Ovary (tissue), 9 donors: Measurements from ENCODE around the gene ADNP. TPM values are rescaled to one million over a fixed set of nuclear protein-coding genes. Genes with fewer than 3 reads are reported as not detected.

Experiments used
- DNase-seq, 5 donors: peaks; one replicate each; pipeline ENCODE4 v3.0.0-alpha.2; 2019 to 2020
- H3K27ac ChIP-seq, 2 donors: fragments of 200-600 bp; one replicate each; pipeline versions ENCODE4 v1.5.1 to v1.8.0; 2019 to 2022
- H3K27me3 ChIP-seq: fragments of 200-600 bp; one replicate; pipeline ENCODE4 v1.8.0; 2022
- H3K36me3 ChIP-seq: fragments of 200-600 bp; sonication (generic); one replicate; pipeline ENCODE4 v1.5.1; 2019
- H3K4me1 ChIP-seq: one replicate; pipeline ENCODE4 v1.8.1; 2013; ENCODE audit warnings: mild to moderate bottlenecking, moderate library complexity; ENCODE audit not compliant: insufficient read depth
- H3K4me3 ChIP-seq: fragments of 200-600 bp; sonication (generic); one replicate; pipeline ENCODE4 v1.5.1; 2017
- H3K9me3 ChIP-seq, 2 donors: fragments of 200-600 bp in 1 of 2; sonication (generic) in 1 of 2; one replicate each; pipeline versions ENCODE4 v1.5.1 to v1.8.1; 2013 to 2019; ENCODE audit warnings: mild to moderate bottlenecking in 1 of 2, moderate library complexity in 1 of 2
- EP300 ChIP-seq: sonication (generic); formaldehyde crosslinking; IDR thresholded peaks from one replicate; pipeline ENCODE4 v1.6.1; 2017; ENCODE audit warnings: antibody characterized with exemption
- POLR2A ChIP-seq: fragments of 450-650 bp; IDR thresholded peaks from one replicate; pipeline ENCODE4 v1.6.1; 2017; ENCODE audit warnings: antibody characterized with exemption, mild to moderate bottlenecking, moderate library complexity
- WGBS, 3 donors: extraction: QIAGEN DNeasy Blood & Tissue Kit in 1 of 3; methylation state at CpG; one replicate each; pipeline versions ENCODE4 v1.1.5 to v1.1.7; 2013 to 2017; 5-methylcytosine and 5-hydroxymethylcytosine counted together
- intact Hi-C, 4 donors: fragments of 100-400 bp; cut with DNase I; formaldehyde crosslinking; loops; one replicate each; pipeline versions ENCODE4 v1.11.0 to v1.15.1; 2022 to 2023
- polyA plus RNA-seq, 2 donors: library from polyadenylated mRNA; stranded (reverse); fragments of 200-250 nt in 1 of 2; fragments of 350-450 nt in 1 of 2; fragmentation: Illumina TruSeq in 1 of 2; extraction: RNeasy Lipid Tissue Mini Kit (QIAGEN cat#74804) in 1 of 2; gene quantifications; one replicate each; pipeline ENCODE4 v1.2.3, GENCODE V29; 2013 to 2014
- total RNA-seq, 7 donors: library from RNA; depleted of rRNA in 2 of 7; stranded (reverse); fragments of >200 nt in 2 of 7; fragmentation: NEBNext Ultra II Directional in 3 of 7; extraction: Animal tissue kit (Norgen Biotek cat#: 25700) in 3 of 7; gene quantifications; one replicate each; pipeline versions ENCODE4 v1.1.0 to v1.2.4, GENCODE V29; 2016 to 2023
- TF ChIP-seq, protein P1 (sequence below), 3 donors: fragments of 450-650 bp in 2 of 3; fragments of 200-600 bp in 1 of 3; IDR thresholded peaks; one replicate each; pipeline versions ENCODE4 v1.5.1 to v1.8.0; 2016 to 2022; ENCODE audit warnings: antibody characterized with exemption in 3 of 3, mild to moderate bottlenecking in 1 of 3
- donor health status: DM: no; HTN: no; CAD: no; lungs with moderate emphysema.
- donor health status: DM: no; HTN: no; CAD: no.
- donor health status: Bipolar disorder and iron deficiency.
- donor health status: DM: yes; HTN: yes; CAD: no.
- donor health status: DM: no; HTN: no; CAD: no.
- donor health status: DM: yes; HTN: yes; CAD: no.

Gene ADNP
- total and polyA plus RNA-seq, 9 donors = 30.8 to 94.7 (median 75.5) TPM

DNA sequence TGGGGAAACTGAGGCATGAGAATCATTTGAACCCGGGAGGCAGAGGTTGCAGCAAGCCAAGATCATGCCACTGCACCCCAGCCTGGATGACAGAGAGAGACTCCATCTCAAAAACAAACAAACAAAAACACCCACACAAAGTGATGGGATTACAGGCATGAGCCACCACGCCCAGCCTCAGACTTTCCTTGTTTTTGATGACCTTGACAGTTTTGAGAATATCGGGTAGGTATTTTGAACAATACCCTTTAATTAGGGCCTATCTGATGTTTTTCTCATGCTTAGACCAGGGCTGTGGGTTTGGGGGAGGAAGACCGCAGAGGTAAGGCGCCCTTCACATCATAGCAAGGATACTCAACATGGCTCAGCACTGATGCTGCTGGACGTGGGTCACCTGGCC, 63.4 kb downstream of the ADNP start:
- intact Hi-C loops = no loop called here
- DNase-seq = no peak
- Histone ChIP-seq H3K9me3 (no peaks in the 10 kb centered on the region), H3K36me3 (no peaks in the 10 kb centered on the region), H3K27me3 (no peaks in the 10 kb centered on the region), H3K4me3 (no peak overlapping the region), H3K27ac (no peak overlapping the region), H3K4me1 (peaks cover 6% of the 10 kb centered on the region)
- WGBS, 3 donors = 84 to 89% (median 85%) methylated on average over 6 of the region's 6 CpGs
- TF ChIP-seq, protein P1, sequence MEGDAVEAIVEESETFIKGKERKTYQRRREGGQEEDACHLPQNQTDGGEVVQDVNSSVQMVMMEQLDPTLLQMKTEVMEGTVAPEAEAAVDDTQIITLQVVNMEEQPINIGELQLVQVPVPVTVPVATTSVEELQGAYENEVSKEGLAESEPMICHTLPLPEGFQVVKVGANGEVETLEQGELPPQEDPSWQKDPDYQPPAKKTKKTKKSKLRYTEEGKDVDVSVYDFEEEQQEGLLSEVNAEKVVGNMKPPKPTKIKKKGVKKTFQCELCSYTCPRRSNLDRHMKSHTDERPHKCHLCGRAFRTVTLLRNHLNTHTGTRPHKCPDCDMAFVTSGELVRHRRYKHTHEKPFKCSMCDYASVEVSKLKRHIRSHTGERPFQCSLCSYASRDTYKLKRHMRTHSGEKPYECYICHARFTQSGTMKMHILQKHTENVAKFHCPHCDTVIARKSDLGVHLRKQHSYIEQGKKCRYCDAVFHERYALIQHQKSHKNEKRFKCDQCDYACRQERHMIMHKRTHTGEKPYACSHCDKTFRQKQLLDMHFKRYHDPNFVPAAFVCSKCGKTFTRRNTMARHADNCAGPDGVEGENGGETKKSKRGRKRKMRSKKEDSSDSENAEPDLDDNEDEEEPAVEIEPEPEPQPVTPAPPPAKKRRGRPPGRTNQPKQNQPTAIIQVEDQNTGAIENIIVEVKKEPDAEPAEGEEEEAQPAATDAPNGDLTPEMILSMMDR (IDR thresholded peaks at IDR 0.05) = no peak
- TF ChIP-seq EP300 (no peak), POLR2A (no peak)

DNA sequence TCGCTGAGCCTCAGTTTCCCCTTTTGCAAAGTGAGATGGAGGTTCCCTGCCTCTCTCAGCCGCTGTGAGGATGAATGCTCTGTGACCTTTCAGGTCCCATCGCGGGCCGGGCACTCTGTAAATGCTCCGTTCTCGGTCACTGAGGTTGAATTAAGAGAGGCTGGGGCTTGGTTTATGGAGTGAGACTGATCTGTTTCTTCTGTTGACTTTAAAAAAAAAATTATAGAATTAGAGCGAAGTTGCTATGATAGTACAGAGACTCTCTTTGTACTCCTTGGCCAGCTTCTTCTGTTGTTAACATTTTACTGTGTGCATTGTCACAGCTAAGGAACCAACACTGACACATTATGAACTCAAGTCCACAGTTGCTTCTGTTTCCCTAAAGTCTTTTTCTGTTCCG, 64.4 kb downstream of the ADNP start:
- no peaks in the 10 kb centered on the region for H3K9me3 ChIP-seq
- no peaks in the 10 kb centered on the region for H3K27me3 ChIP-seq
- intact Hi-C loops = no loop called here
- no peak for DNase-seq
- H3K36me3 ChIP-seq = no peaks in the 10 kb centered on the region
- H3K27ac ChIP-seq = no peak overlapping the region
- no peak overlapping the region for H3K4me3 ChIP-seq
- TF ChIP-seq EP300 (no peak), POLR2A (no peak)
- TF ChIP-seq, protein P1 (IDR thresholded peaks at IDR 0.05) = no peak
- H3K4me1 ChIP-seq = peaks cover 6% of the 10 kb centered on the region
- WGBS, 3 donors = 93 to 95% (median 93%) methylated on average over 9 of the region's 9 CpGs

DNA sequence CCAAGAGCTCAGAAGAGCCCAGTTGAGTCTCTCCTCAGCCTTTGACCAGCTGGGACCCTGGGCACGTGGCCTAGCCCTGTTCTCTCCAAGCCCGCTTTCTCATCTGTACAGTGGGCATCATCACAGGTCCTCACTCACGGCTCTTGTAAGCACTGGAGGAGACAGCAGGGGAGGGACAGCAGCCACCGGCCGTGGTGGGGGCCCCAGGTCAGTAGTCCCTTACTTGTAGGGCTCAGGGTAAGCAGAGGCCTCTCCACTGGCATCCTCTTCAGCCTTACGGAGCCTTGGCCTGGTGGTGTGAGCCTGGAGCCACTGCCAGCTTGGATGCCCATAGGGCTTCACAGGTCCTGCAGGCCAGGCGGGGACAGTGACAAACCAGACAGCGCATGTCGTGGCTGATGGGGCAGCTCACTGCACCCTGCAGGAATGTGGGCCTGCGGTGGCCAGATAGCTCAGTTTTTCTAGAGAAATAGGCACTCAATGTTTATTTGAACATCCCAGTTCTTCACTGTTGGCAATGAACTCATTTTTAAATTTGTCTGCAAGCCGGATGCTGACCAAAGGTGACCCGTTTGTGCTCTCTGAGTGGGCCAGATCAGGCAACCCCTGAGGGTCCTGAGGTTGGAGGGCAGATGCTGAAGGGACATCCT, 65.1 kb downstream of the ADNP start:
- H3K36me3 ChIP-seq = no peaks in the 10 kb centered on the region
- TF ChIP-seq, protein P1 (IDR thresholded peaks at IDR 0.05) = no peak
- no peak for TF ChIP-seq POLR2A
- no peak for TF ChIP-seq EP300
- peaks cover 5% of the 10 kb centered on the region for H3K4me1 ChIP-seq
- H3K4me3 ChIP-seq = no peak overlapping the region
- H3K9me3 ChIP-seq = no peaks in the 10 kb centered on the region
- 81 to 91% (median 87%) methylated on average over 9 to 12 of the region's 12 CpGs for WGBS, 3 donors
- H3K27ac ChIP-seq = no peak overlapping the region
- no peaks in the 10 kb centered on the region for H3K27me3 ChIP-seq
- DNase-seq = no peak
- intact Hi-C loops = no loop called here

DNA sequence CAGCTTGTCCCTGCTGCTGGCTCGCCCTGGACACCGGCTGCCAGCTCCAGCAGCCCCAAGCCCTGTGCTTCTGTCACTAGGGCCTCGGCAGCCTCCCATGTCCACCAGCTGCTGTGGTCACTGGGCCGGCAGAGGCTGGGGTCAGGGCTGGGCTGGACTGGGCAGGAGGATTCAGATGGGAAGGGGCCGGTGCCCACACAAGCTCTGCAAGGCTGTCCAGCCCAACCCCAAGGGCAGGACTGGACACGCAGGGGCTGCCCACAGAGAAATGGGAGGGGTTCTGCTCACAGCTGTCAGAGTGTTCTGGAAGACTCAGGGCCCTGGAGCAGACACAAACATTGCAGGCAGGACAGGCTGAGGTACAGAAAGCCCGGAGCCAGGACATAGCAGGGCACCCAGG, 65.6 kb downstream of the ADNP start:
- no peak for DNase-seq
- Histone ChIP-seq H3K27ac (no peak overlapping the region), H3K4me3 (no peak overlapping the region), H3K27me3 (no peaks in the 10 kb centered on the region), H3K9me3 (no peaks in the 10 kb centered on the region), H3K36me3 (no peaks in the 10 kb centered on the region), H3K4me1 (peaks cover under 1% of the 10 kb centered on the region)
- 55 to 71% (median 69%) methylated on average over 6 to 7 of the region's 7 CpGs for WGBS, 3 donors
- intact Hi-C loops = no loop called here
- TF ChIP-seq POLR2A (no peak), EP300 (no peak)
- TF ChIP-seq, protein P1 (IDR thresholded peaks at IDR 0.05) = no peak
